HK-2 (cell line): ENCODE results near the gene PDZK1.
"Not testable (repeated sequence)": the region's sequence is repeated elsewhere in the genome, so short reads cannot be mapped to it uniquely, and the experiment has no call there.

Experiments used
- DNase-seq: peaks from one replicate; pipeline ENCODE4 v3.0.0-alpha.2; 2018; ENCODE audit not compliant: unreplicated experiment

The PDZK1 gene

DNA sequence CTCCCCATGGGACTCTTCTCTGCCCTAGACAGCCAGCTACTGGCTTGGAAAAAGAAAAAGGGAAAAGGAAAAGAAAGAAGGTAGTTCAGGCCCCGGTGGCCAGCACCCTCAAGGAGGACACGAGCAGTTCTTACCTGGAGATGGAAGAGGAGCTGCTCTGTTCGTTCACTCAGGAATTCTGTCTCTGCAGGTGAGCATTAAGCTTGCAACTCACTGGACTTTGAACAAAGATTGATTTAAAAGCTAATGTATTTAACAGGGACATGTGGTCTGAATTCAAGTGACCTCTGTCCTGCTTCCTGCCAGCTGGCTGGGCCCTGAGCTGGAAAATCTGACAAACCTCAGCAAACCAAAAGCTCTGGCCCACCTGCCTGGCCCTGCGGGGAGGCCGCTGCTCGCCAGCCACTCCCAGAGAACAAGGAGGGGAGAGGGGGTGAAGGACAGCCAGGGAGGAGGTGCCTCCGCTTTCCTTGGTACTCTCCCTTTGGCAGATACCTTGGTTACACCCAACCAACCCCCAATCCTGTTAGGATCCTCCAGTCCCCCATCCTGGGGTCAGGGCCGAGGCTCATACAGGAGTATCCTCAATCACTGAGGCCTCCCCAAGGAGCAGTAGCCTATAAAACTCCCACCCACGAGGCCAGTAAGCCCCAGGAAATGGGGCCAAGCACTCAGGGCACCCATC is at the start of gene PDZK1:
TSS of gene PDZK1 (minus strand) at position 186 of the 685 bp plus-strand sequence. CDS start 19,347 bp downstream, outside the sequence.
- peak; percentile 77 for DNase-seq

GRCh38 chr1:145751491-145752037 is 44.4 kb upstream of the PDZK1 start:
- no peak for DNase-seq

- no peak for DNase-seq
Observed at GRCh38 chr1:145750426-145750825, 43.3 kb upstream of the PDZK1 start.

- DNase-seq = no peak
Observed at GRCh38 chr1:145747398-145748247, 40.5 kb upstream of the PDZK1 start.

GRCh38 chr1:145740269-145740668 is 33.1 kb upstream of the PDZK1 start:
- DNase-seq = no peak

- DNase-seq = no peak
Observed at GRCh38 chr1:145736191-145736590, 29.0 kb upstream of the PDZK1 start.

DNA sequence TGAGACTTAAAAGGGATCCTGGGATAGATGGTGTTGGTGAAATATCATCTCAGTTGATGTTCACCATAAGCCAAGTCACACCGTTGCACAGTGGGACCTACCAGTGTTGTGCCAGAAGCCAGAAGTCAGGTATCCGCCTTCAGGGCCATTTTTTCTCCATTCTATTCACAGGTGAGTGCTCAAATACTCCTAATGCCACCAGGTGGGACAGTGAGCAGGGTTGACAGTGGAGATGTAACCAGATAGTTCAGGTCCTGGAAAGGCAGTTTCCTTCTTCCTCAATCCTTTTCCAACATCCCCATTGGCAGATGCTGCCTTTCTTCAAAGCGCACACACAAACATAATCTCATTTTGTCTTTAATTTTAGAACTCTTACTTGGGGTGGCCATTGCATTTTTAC is 23.7 kb upstream of the PDZK1 start:
- DNase-seq = no peak

GRCh38 chr1:145730467-145730866 is 23.3 kb upstream of the PDZK1 start:
- no peak for DNase-seq

GRCh38 chr1:145729666-145730436 is 22.7 kb upstream of the PDZK1 start:
- no peak for DNase-seq

DNA sequence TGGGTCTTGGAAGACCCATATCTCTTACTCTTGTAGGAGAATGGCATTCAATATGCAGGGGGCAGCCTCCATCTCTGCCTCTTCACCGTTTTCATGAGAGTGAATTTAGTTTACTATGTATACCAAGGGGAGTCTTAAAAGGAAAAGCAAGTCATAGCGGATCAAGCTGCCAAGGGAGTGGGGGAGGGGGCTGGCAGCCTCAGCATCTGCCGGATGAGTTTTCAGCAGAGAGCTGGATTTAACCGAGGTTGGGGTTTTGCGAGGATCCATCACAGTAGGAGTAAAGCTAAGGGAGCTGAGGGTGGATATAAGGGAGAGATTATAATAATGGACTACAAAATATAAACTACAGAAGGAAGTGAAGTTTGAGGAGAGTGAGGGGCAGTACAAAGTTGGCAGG is 22.0 kb upstream of the PDZK1 start:
- no peak for DNase-seq

DNA sequence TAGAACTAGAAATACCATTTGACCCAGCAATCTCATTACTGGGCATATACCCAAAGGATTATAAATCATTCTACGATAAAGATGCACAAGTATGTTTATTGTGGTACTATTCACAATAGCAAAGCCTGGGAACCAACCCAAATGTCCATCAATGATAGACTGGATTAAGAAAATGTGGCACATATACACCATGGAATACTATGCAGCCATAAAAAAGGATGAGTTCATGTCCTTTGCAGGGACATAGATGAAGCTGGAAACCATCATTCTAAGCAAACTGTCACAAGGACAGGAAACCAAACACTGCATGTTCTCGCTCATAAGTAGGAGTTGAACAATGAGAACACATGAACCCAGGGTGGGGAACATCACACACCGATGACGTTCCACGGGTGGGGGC is 19.0 kb upstream of the PDZK1 start:
- DNase-seq = not testable (repeated sequence)

DNA sequence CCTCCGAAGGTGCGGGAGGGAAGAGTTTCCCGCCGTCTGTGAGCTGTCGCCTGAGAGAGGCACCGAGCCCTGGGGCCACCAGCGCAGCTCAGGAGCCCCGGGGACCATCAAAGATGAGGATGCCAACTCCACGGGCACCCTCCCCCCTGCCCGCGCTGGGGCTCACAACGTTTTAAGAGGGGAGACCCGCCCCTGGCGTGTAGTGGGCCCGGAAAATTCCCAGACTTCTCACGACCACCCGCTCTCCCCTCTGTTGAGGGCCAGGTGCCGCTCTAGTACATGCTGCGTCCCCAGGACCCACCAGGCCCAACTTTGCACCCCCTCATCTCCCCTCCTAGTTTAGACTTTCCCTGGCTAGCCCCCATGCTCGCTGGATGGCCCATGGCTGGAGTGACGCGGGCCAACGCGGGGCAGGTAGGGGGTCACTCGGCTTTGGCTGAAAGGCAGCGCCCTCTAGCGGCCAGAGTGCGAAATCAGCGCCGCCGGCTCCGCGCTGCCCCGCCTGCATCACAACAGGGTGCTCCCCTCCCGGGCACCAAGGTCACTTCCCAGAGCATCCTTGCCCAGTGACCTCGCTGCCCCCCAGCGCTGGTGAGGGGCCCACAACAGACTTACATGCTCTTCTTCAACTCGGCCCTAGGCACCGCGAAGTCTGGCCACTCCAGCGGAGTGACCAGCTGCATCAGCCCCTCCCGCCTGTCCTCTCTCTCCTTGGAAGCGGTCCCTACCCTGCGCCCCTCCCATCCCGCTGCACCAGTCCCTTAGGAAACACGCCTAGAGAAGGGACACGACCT is 13.9 kb upstream of the PDZK1 start:
- DNase-seq = peak; percentile 88

GRCh38 chr1:145720556-145720877 is 13.3 kb upstream of the PDZK1 start:
- peak; percentile 73 for DNase-seq

DNA sequence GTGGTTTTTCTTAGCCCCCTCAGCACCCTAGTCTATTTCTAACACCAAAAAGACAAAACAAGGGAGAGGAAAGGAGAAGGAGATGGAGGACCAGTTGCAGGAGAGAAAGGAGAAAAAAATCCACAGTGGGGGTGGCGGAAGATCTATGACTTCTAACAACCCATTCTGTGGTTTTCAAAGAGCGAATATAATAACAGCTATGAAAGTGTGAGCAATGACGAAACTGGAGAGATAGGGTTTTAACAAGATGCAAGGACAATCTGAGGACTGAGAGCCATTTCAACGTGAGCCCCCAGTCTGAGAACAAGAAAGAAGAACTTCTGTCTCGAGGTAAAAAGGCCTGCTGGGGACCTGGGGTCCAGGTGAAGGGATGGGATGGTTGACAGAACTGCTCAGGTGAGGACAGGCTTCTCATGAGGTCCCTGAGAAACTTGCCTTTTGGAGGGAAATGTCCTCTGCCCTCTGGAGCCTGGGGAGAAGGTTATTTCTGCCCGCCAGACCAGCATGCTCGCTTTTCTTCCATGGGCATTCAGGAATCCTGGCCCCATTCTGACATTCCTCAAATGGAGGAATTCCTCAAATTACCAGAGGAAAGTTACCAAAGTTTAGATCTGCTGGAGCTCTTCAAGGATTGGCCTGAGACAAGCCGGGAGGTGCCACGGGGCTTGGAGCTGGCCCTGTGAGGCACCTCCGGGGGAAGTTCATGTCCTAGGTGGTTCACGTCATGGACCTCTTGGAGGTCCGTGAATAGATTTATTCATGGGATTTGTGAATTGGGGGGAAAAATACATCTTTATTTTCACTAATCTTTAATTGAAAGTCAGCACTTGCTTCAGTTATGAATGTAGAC is 12.3 kb upstream of the PDZK1 start, which contains the start of gene CD160:
TSS of gene CD160 (plus strand) at position 270 of the 850 bp plus-strand sequence. CDS start 8,829 bp downstream, outside the sequence.
- no peak for DNase-seq

DNA sequence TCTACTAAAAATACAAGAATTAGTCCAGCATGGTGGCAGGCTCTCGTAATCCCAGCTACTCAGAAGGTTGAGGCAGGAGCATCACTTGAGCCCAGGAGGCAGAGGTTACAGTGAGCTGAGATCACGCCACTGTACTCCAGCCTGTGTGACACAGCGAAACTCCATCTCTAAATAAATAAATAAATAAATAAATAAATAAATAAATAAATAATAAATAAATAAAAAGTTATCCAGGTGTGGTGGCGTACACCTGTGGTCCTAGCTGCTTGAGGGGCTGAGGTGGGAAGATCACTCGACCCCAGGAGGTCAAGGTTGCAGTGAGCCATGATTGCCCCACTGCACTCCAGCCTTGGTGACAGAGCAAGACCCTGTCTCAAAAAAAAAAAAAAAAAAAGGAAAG is 11.3 kb upstream of the PDZK1 start:
- DNase-seq = not testable (repeated sequence)

DNA sequence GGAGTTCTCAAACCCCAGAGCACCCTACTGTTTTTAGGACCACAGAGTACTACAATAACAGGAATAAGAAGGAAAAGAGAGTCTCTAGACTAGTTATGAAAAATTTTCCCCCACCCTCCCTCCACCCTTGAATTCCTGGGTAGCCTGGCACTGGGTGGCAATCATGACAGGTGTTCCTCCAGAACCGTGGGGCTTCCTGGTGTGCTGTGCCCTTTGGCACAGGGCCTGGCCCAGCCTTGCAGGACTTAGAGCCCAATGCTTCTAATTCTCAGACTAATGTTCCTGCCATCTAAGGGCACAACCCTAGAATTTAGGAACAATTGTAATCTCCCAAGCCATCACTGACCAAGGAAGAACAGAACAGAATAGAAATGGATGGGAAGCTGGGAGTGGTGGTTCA is 10.7 kb upstream of the PDZK1 start:
- no peak for DNase-seq

DNA sequence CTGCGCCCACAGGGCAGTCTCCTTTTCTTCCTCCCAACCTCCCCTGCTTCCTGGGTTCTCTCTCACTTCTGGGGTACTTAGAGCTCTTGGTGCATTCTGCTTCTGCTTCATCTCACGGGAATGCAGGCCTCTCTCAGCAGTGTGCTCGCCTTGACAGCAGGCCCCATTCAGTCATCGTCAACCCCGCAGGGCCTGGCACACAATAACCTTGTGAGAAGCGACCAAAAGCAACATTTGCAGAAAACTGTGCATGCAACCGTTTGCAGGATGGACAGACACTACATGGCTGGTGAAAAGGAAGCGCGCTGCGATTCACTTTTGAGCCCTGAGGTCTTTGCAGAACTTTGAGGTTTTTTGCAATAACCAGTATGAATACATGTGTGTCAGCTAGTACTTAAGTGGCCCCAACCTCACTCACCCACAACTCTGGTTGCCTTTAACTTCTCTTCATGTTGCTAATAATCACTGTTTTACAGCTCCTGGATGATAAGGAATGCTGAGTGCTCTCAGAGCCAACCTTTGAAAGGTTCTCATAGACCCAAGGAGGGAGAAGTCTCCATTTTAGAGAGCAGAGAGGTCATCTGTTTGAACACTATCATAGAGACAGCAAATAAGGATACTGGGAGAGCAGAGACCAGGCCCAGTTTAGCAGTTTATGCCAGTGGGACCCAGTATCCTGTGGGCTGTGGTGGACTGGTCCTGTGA is 9.6 kb upstream of the PDZK1 start:
- DNase-seq = no peak

DNA sequence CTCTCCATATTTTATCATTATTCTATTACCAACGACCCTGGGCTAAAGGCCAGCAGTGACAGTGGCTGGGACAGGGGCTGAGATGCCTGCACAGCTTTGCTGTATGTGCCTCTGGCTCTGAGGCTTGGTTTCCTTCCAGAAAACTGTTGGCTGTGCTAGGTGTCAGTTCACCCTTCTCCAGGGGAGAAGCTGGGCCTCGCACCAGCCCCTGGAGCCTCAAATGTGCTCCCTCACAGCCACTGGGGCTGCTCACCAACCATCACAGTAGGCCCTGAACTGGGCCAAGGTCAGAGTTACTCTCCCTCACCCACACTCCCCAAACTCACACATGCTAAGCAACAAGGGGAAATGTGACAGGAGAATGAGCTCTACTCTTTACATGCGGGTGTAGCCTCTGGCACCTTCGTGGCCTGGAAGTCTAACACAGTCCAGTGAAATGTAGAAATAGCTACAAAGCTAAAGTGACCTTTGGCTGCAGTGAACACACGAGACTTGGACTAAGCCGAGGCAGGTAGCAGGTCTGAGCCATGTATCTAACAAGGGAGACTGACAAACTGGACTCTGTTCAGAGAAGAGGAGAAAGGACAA is 7.5 kb upstream of the PDZK1 start:
- no peak for DNase-seq

DNA sequence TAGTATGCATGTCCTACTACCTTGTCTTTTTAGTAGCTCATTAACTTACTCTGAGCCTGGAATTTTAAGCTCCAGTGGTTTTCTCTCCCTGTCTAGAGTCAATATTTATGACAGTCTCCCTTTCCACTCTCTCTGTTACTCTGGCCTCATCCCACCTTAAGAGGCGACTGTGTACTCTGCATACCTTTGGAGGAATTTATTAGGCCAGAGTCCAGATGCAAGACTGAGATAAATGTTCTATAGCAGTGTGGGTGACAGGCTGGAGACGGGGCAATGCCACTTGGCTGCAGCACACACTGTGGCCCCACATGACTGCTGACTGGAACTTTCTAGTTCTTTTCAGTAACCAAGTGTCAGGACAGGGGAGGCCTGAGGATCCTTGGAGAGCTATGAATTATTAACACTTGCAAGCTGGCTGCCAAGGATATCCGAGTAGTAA is 4.1 kb upstream of the PDZK1 start:
- peak; percentile 72 for DNase-seq
